Activated CD4-positive, alpha-beta T cell treated with anti-CD3 and anti-CD28 coated beads, Interleukin-2, amount 50 U/mL, for 4 hours (primary cell): ENCODE results near the gene ZNF446.
"Not testable (repeated sequence)": the region's sequence is repeated elsewhere in the genome, so short reads cannot be mapped to it uniquely, and the experiment has no call there.

Experiments used
- DNase-seq, 2 experiments: peaks; one replicate each; pipeline ENCODE4 v3.0.0-alpha.2; 2020

The ZNF446 gene

GRCh38 chr19:58470837-58471543, 5.2 kb upstream of the ZNF446 start:
- not testable (repeated sequence) for DNase-seq

GRCh38 chr19:58471736-58472135, 4.4 kb upstream of the ZNF446 start:
- no peak for DNase-seq

- DNase-seq, result no peak
Measured at GRCh38 chr19:58473775-58474174, 2.4 kb upstream of the ZNF446 start.

GRCh38 chr19:58474291-58474996, 1.7 kb upstream of the ZNF446 start:
- no peak for DNase-seq

GRCh38 chr19:58474997-58475713, 997 bp upstream of the ZNF446 start:
- no peak for DNase-seq

- no peak for DNase-seq
Measured at GRCh38 chr19:58476498-58477015, 405 bp downstream of the ZNF446 start.

- DNase-seq, result no peak
Measured at GRCh38 chr19:58477130-58477529, 978 bp downstream of the ZNF446 start.

- DNase-seq, result no peak
Measured at GRCh38 chr19:58477871-58478270, 1.7 kb downstream of the ZNF446 start.

GRCh38 chr19:58479303-58479702, 3.2 kb downstream of the ZNF446 start:
- DNase-seq, result no peak

- no peak for DNase-seq
Measured at GRCh38 chr19:58479736-58480480, 3.8 kb downstream of the ZNF446 start.

GRCh38 chr19:58480481-58480830, 4.3 kb downstream of the ZNF446 start:
- DNase-seq, result no peak

- no peak for DNase-seq
Measured at GRCh38 chr19:58480831-58481230, 4.7 kb downstream of the ZNF446 start.

- DNase-seq, result no peak
Measured at GRCh38 chr19:58482372-58482771, 6.2 kb downstream of the ZNF446 start.

GRCh38 chr19:58483776-58484175, 7.6 kb downstream of the ZNF446 start:
- no peak for DNase-seq

- DNase-seq, result not testable (repeated sequence)
Measured at GRCh38 chr19:58484349-58484748, 8.2 kb downstream of the ZNF446 start.

- no peak for DNase-seq
Measured at GRCh38 chr19:58491393-58491792, 15.2 kb downstream of the ZNF446 start.

GRCh38 chr19:58492265-58492664, 16.1 kb downstream of the ZNF446 start:
- no peak for DNase-seq

GRCh38 chr19:58497634-58498170, 21.6 kb downstream of the ZNF446 start:
- no peak for DNase-seq

GRCh38 chr19:58498316-58499020, 22.3 kb downstream of the ZNF446 start:
- DNase-seq, result no peak

GRCh38 chr19:58499021-58499927, 23.1 kb downstream of the ZNF446 start:
- peak; percentile 96 for DNase-seq

- no peak for DNase-seq
Measured at GRCh38 chr19:58500242-58500641, 24.1 kb downstream of the ZNF446 start.
